ENCODE data around the gene JMJD8.

DNA sequence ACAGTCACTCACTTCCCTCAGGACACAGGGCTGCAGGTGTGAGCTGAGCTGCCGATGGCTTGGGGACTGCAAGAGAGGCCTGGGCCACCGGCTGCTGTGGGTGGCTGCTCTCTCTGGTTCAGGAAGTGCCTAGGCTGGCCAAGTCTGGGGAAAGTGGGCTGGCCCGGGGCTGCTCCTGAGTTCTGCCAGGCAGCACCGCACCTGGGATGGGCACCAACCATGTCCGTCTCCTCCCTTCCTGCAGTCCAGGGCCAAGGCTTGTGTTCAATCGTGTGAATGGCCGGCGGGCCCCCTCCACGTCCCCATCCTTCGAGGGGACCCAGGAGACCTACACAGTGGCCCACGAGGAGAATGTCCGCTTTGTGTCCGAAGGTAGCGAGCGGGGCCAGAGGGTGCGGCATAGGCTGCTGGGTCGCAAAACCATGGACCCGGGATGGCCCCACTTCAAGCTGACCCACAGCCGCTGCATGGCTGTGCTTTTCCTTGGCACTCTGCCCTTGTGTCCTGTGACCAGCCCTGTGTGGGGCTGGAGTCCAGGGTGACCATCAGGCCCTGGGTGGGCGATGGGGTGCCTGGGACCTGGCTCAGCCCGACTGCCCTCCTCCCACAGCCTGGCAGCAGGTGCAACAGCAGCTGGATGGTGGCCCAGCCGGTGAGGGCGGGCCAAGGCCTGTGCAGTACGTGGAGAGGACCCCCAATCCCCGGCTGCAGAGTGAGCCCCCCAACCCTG lies 36.8 kb downstream of the JMJD8 start:
- no peak for TF ChIP-seq POLR2A (IDR thresholded peaks at IDR 0.05)
- TF ChIP-seq, protein P1, sequence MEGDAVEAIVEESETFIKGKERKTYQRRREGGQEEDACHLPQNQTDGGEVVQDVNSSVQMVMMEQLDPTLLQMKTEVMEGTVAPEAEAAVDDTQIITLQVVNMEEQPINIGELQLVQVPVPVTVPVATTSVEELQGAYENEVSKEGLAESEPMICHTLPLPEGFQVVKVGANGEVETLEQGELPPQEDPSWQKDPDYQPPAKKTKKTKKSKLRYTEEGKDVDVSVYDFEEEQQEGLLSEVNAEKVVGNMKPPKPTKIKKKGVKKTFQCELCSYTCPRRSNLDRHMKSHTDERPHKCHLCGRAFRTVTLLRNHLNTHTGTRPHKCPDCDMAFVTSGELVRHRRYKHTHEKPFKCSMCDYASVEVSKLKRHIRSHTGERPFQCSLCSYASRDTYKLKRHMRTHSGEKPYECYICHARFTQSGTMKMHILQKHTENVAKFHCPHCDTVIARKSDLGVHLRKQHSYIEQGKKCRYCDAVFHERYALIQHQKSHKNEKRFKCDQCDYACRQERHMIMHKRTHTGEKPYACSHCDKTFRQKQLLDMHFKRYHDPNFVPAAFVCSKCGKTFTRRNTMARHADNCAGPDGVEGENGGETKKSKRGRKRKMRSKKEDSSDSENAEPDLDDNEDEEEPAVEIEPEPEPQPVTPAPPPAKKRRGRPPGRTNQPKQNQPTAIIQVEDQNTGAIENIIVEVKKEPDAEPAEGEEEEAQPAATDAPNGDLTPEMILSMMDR (IDR thresholded peaks at IDR 0.05) = no peak

All from thyroid gland (tissue), 4 donors.